Loucy (cell line): ENCODE measurements around the gene FGF11.
"Not testable (repeated sequence)": the region's sequence is repeated elsewhere in the genome, so short reads cannot be mapped to it uniquely, and the experiment has no call there.

Source experiments
- H2AFZ ChIP-seq: fragments of 200-600 bp; sonication (generic); 2 replicates; pipeline ENCODE4 v1.6.0; 2016; ENCODE audit warnings: antibody characterized with exemption, mild to moderate bottlenecking, low read length, moderate library complexity
- H3F3A ChIP-seq: fragments of 200-600 bp; 2 replicates; pipeline ENCODE4 v1.6.0; 2016; ENCODE audit warnings: antibody characterized with exemption, low read depth, mild to moderate bottlenecking
- H3K27me3 ChIP-seq: fragments of 200-600 bp; sonication (generic); 2 replicates; pipeline ENCODE4 v1.6.1; 2014; ENCODE audit warnings: low read length, mild to moderate bottlenecking; ENCODE audit not compliant: insufficient read depth, poor library complexity, severe bottlenecking
- H3K36me3 ChIP-seq: fragments of 200-600 bp; sonication (generic); 2 replicates; pipeline ENCODE4 v1.6.1; 2016; ENCODE audit warnings: low read length; ENCODE audit not compliant: insufficient read depth
- H3K4me1 ChIP-seq: fragments of 200-600 bp; sonication (generic); 2 replicates; pipeline ENCODE4 v1.5.1; 2014; ENCODE audit warnings: low read length, mild to moderate bottlenecking; ENCODE audit not compliant: insufficient read depth, poor library complexity, severe bottlenecking
- H3K4me2 ChIP-seq: fragments of 200-600 bp; sonication (generic); 2 replicates; pipeline ENCODE4 v1.6.0; 2014; ENCODE audit warnings: antibody characterized with exemption, low read length, low read depth, mild to moderate bottlenecking; ENCODE audit not compliant: poor library complexity, severe bottlenecking
- H3K4me3 ChIP-seq: fragments of 200-600 bp; sonication (generic); 2 replicates; pipeline ENCODE4 v1.5.1; 2014; ENCODE audit warnings: low read length, mild to moderate bottlenecking, mixed read lengths; ENCODE audit not compliant: poor library complexity, severe bottlenecking
- H3K79me2 ChIP-seq: fragments of 200-600 bp; sonication (generic); 2 replicates; pipeline ENCODE4 v1.6.1; 2014; ENCODE audit warnings: low read length; ENCODE audit not compliant: insufficient read depth
- H3K9ac ChIP-seq: fragments of 200-600 bp; sonication (generic); 2 replicates; pipeline ENCODE4 v1.6.0; 2014; ENCODE audit warnings: mild to moderate bottlenecking, low read depth, low read length, moderate library complexity; ENCODE audit not compliant: poor library complexity, severe bottlenecking
- H3K9me2 ChIP-seq: fragments of 200-600 bp; sonication (generic); replicated peaks from 2 replicates; pipeline ENCODE4 v1.6.1; 2016; ENCODE audit warnings: low read depth, low read length, mixed read lengths
- H3K9me3 ChIP-seq: fragments of 200-600 bp; sonication (generic); 2 replicates; pipeline ENCODE4 v1.6.1; 2014; ENCODE audit warnings: mild to moderate bottlenecking, antibody characterized with exemption, low read length, low read depth; ENCODE audit not compliant: insufficient read depth
- H4K20me1 ChIP-seq: fragments of 200-600 bp; sonication (generic); 2 replicates; pipeline ENCODE4 v1.6.0; 2014; ENCODE audit warnings: antibody characterized with exemption, low read length, mild to moderate bottlenecking; ENCODE audit not compliant: insufficient read depth, poor library complexity, severe bottlenecking
- CTCF ChIP-seq: fragments of 200-600 bp; sonication (generic); conservative IDR thresholded peaks from 2 replicates; pipeline ENCODE4 v1.5.1; 2014; ENCODE audit warnings: mild to moderate bottlenecking, antibody characterized with exemption, low read length
- EZH2phosphoT487 ChIP-seq: fragments of 200-600 bp; IDR thresholded peaks from 2 replicates; pipeline ENCODE4 v1.6.1; 2018; ENCODE audit warnings: antibody characterized with exemption, mild to moderate bottlenecking, moderate library complexity, borderline replicate concordance

FGF11 gene

GRCh38 chr17:7468804-7469389 lies 29.6 kb downstream of the FGF11 start:
- no peaks in the 10 kb centered on the region for H3K9me3 ChIP-seq
- no peak overlapping the region for H3K9ac ChIP-seq
- H3K4me3 ChIP-seq, result no peak overlapping the region
- peaks cover under 1% of the 10 kb centered on the region; the same call in 1 of the 2 replicates for H3K36me3 ChIP-seq
- no peaks in the 10 kb centered on the region for H3K27me3 ChIP-seq
- no peak for TF ChIP-seq CTCF
- TF ChIP-seq EZH2phosphoT487, result no peak
- no peaks in the 10 kb centered on the region for H3K9me2 ChIP-seq
- H3K4me1 ChIP-seq, result peaks cover 16% of the 10 kb centered on the region
- H3K4me2 ChIP-seq, result no peak overlapping the region
- H3K79me2 ChIP-seq, result peaks cover 28% of the 10 kb centered on the region
- H2AFZ ChIP-seq, result no peak overlapping the region
- no peaks in the 10 kb centered on the region for H3F3A ChIP-seq
- H4K20me1 ChIP-seq, result peaks cover 3% of the 10 kb centered on the region

- not testable (repeated sequence) for H3K4me2 ChIP-seq, H3K36me3 ChIP-seq, H3K4me3 ChIP-seq, H4K20me1 ChIP-seq, H3K9ac ChIP-seq, H2AFZ ChIP-seq, H3K9me2 ChIP-seq, H3K9me3 ChIP-seq, H3K27me3 ChIP-seq, H3F3A ChIP-seq
- H3K4me1 ChIP-seq, result peaks cover 16% of the 10 kb centered on the region
- peaks cover 37% of the 10 kb centered on the region for H3K79me2 ChIP-seq
Observed at GRCh38 chr17:7469843-7470242, 30.5 kb downstream of the FGF11 start.

GRCh38 chr17:7470457-7470973 lies 31.2 kb downstream of the FGF11 start:
- not testable (repeated sequence) for H3K9ac ChIP-seq, H3K4me3 ChIP-seq, H2AFZ ChIP-seq, H3K36me3 ChIP-seq, H3K4me2 ChIP-seq, H3K27me3 ChIP-seq, H4K20me1 ChIP-seq, H3F3A ChIP-seq, H3K9me2 ChIP-seq, H3K9me3 ChIP-seq
- Histone ChIP-seq H3K79me2 (peaks cover 43% of the 10 kb centered on the region), H3K4me1 (peaks cover 16% of the 10 kb centered on the region)

- TF ChIP-seq EZH2phosphoT487 (no peak), CTCF (no peak)
- H3K79me2 ChIP-seq, result peaks cover 55% of the 10 kb centered on the region
- H3K4me2 ChIP-seq, result peak overlapping the region; percentile 39
- H2AFZ ChIP-seq, result no peak overlapping the region
- no peaks in the 10 kb centered on the region for H3K9me2 ChIP-seq
- H3K9me3 ChIP-seq, result no peaks in the 10 kb centered on the region
- H3K27me3 ChIP-seq, result no peaks in the 10 kb centered on the region
- H3K4me3 ChIP-seq, result no peak overlapping the region
- H4K20me1 ChIP-seq, result peaks cover 9% of the 10 kb centered on the region
- H3F3A ChIP-seq, result no peaks in the 10 kb centered on the region
- H3K36me3 ChIP-seq, result no peaks in the 10 kb centered on the region
- peaks cover 27% of the 10 kb centered on the region for H3K4me1 ChIP-seq
- peak overlapping the region; percentile 8 for H3K9ac ChIP-seq
Observed at GRCh38 chr17:7471729-7472128, 32.4 kb downstream of the FGF11 start.

- H3K9ac ChIP-seq, H3K4me3 ChIP-seq, H3K9me2 ChIP-seq, H3K27me3 ChIP-seq, H3K9me3 ChIP-seq, H3K36me3 ChIP-seq, H3F3A ChIP-seq, H2AFZ ChIP-seq, H3K4me2 ChIP-seq: not testable (repeated sequence)
- peaks cover 81% of the 10 kb centered on the region for H3K79me2 ChIP-seq
- peaks cover 24% of the 10 kb centered on the region for H4K20me1 ChIP-seq
- H3K4me1 ChIP-seq, result peaks cover 39% of the 10 kb centered on the region
Observed at GRCh38 chr17:7474767-7475166, 35.5 kb downstream of the FGF11 start.
